ENCODE measurements around the gene SH3BP4. TPM values are rescaled to one million over a fixed set of nuclear protein-coding genes. Genes with fewer than 3 reads are reported as not detected.

Gene SH3BP4
- total RNA-seq, 1 experiment from 2014 or later = 93.8 TPM

DNA sequence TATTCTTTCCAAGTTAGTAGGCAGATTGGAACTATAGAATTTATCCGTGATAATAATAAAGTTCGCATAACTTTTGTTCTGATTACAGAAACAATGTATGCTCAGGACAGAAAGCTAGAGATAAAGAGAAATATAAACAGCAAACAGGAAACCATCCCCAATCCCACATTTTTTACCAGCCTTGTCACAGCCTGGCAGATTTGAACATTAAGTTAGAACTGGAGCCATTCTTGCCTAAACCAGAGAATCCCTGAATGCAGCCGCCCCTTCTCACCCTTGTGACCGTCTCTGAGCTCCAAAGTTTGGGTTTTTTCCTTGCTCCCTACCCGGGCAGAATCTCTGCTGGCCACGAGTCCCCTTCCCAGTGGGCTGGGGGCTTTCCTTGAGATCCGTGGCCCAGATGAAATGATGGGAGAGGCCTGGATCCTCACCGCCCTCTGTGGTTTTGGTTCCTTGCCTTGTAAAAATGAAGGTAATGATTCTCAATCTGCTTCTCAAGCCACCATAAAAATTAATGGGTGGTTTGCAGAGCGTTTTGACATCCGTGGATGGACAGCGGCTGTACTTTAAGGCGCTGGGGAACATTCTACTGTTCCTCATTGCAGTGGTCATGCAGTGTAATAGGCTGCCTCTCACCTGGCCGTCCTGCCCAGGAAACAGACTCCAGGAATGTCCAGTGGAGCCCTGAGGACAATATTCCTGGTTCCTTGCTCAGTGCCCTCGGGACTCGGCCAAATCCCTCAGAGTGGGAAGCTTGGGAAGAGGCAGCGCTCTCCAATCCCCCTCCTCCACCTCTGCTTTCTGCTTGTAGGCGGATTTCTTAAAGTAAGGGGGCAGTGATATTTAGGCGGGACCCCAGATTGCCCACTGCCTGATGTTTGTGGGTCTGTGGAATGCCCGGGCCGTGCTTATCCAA, 1.6 kb downstream of the SH3BP4 start:
- H3K27me3 ChIP-seq (ENCODE audit: insufficient read depth, low read length) = no peaks in the 10 kb centered on the region; the same call in 1 of the 2 replicates
- no peak overlapping the region for H3K4ac ChIP-seq (ENCODE audit: low read depth, low read length)
- H3K79me2 ChIP-seq (ENCODE audit: insufficient read depth, low read length) = peaks cover 28% of the 10 kb centered on the region; the same call in 1 of the 2 replicates
- H3K9me3 ChIP-seq (ENCODE audit: control insufficient read depth, low read depth, low read length) = no peaks in the 10 kb centered on the region
- no CpG with 5 or more reads among the region's 20 CpGs for WGBS (ENCODE audit: extremely low coverage, insufficient read length, low lambda C conversion rate)
- no peak overlapping the region for H3K18ac ChIP-seq (ENCODE audit: insufficient read length, low read depth, low read length)
- no peaks in the 10 kb centered on the region for H4K20me1 ChIP-seq (ENCODE audit: control insufficient read depth, insufficient read depth, insufficient read length)
- H3K4me1 ChIP-seq (ENCODE audit: insufficient read depth, low read length) = peaks cover 15% of the 10 kb centered on the region
- no peaks in the 10 kb centered on the region for H3K9me3 Mint-ChIP-seq
- peak overlapping the region in 2 of 3 experiments; percentile 95 to 98; a peak in 4 of 7 replicates for H3K27ac Mint-ChIP-seq
- no peak overlapping the region for H3K23ac ChIP-seq (ENCODE audit: insufficient read length, low read depth, low read length)
- H2BK5ac ChIP-seq (ENCODE audit: insufficient read length, low read length) = no peak overlapping the region
- H3K14ac ChIP-seq (ENCODE audit: insufficient read depth, low read length) = 0 out of 2 replicates have a peak overlapping the region, but pooled peaks have one; percentile 54
- peaks cover 62 to 66% of the 10 kb centered on the region in 2 experiments for H3K4me1 Mint-ChIP-seq
- H3K79me1 ChIP-seq (ENCODE audit: insufficient read depth, low read depth, low read length, poor library complexity, severe bottlenecking) = peaks cover 12% of the 10 kb centered on the region
- DNase-seq = no peak
- H3K56ac ChIP-seq (ENCODE audit: insufficient read length, low read depth, low read length) = no peak overlapping the region
- peaks cover 0 to 19% (median 16%) of the 10 kb centered on the region in 3 experiments; a peak in 4 of 7 replicates for H3K36me3 Mint-ChIP-seq (ENCODE audit: insufficient read depth in 1 of 3, low read depth in 3 of 3)
- H3K27me3 Mint-ChIP-seq (ENCODE audit: low read depth) = peaks cover 22% of the 10 kb centered on the region
- TF ChIP-seq, protein P1, sequence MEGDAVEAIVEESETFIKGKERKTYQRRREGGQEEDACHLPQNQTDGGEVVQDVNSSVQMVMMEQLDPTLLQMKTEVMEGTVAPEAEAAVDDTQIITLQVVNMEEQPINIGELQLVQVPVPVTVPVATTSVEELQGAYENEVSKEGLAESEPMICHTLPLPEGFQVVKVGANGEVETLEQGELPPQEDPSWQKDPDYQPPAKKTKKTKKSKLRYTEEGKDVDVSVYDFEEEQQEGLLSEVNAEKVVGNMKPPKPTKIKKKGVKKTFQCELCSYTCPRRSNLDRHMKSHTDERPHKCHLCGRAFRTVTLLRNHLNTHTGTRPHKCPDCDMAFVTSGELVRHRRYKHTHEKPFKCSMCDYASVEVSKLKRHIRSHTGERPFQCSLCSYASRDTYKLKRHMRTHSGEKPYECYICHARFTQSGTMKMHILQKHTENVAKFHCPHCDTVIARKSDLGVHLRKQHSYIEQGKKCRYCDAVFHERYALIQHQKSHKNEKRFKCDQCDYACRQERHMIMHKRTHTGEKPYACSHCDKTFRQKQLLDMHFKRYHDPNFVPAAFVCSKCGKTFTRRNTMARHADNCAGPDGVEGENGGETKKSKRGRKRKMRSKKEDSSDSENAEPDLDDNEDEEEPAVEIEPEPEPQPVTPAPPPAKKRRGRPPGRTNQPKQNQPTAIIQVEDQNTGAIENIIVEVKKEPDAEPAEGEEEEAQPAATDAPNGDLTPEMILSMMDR (conservative IDR thresholded peaks at IDR 0.05) = no peak
- H4K91ac ChIP-seq (ENCODE audit: insufficient read length, low read depth, low read length) = no peak overlapping the region
- H3K4me3 Mint-ChIP-seq = peak overlapping the region; percentile 88 to 89
- no peak overlapping the region for H4K5ac ChIP-seq (ENCODE audit: insufficient read length, low read depth, low read length)
- no peak overlapping the region for H2AFZ ChIP-seq (ENCODE audit: low read length)
- H2BK20ac ChIP-seq (ENCODE audit: low read depth, low read length, poor library complexity, severe bottlenecking) = no peak overlapping the region
- H2BK120ac ChIP-seq (ENCODE audit: low read depth, low read length, poor library complexity, severe bottlenecking) = no peak overlapping the region
- no peak overlapping the region for H3K9ac ChIP-seq (ENCODE audit: extremely low read depth, insufficient read length, low read length)
- H3K27ac ChIP-seq (ENCODE audit: insufficient read length, low read depth, low read length) = no peak overlapping the region
- H2BK12ac ChIP-seq (ENCODE audit: insufficient read length, low read depth, low read length) = no peak overlapping the region
- H3K4me2 ChIP-seq (ENCODE audit: insufficient read depth, insufficient read length, low read length) = peak overlapping the region; percentile 72
- no peak overlapping the region for H4K8ac ChIP-seq (replicated peaks; ENCODE audit: insufficient read length, low read depth, low read length)
- H2BK15ac ChIP-seq (ENCODE audit: low read depth, low read length) = no peak overlapping the region
- peaks cover 32% of the 10 kb centered on the region for H3K23me2 ChIP-seq (ENCODE audit: insufficient read length, low read depth, low read length, poor library complexity, severe bottlenecking)
- no peak overlapping the region for H2AK5ac ChIP-seq (ENCODE audit: insufficient read length, low read length)
- no peak overlapping the region for H3T11ph ChIP-seq (ENCODE audit: low read length)
